Epithelial cell of prostate (primary cell): ENCODE data around the gene MCAT.

Source experiments
- DNase-seq: peaks from one replicate; pipeline ENCODE4 v3.0.0-alpha.2; 2011; ENCODE audit warnings: low read depth, low spot score
- H3K27ac ChIP-seq: fragments of 450-650 bp; 2 replicates; pipeline ENCODE4 v1.5.1; 2017; ENCODE audit warnings: mild to moderate bottlenecking

Gene MCAT

DNA sequence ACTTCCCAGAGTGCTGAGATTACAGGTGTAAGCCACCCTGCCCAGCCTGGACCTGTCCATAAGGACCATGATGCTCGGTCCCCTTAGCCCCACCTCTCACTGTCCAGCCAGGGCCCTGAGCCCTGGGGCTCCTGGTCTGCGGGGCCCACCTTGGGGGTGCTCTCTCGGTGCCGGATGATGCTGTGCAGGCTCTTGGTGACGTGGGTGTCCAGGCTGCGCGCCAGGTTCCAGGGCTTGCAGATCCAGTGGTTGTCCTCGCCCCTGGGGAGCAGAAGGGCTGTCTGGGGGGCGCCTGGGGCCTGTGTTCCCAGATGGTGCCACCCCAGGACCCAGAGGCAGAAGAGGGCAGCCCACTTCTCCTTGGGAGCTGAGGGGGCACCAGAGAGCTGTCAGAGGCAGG is 30.4 kb upstream of the MCAT start:
- H3K27ac ChIP-seq = no peak overlapping the region
- DNase-seq = no peak

DNA sequence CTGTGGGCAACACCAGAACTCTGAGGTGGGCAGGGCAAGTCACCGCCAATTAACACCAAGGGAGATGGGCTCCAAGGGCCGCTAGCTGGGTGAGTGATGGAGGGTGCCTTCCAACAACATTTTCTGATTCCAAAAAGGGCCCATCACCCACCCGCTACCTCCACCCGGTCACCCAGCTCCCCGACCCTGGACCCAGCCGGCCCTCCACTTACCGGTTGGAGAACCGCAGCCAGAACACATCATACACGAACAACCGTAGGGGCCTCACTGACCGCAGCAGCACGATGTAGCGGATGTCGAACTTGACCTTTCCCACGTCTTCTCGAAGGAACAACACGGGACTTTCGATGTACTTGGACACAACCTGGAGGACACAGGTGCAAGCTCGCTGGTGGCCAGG is 29.0 kb upstream of the MCAT start:
- no peak for DNase-seq
- H3K27ac ChIP-seq = no peak overlapping the region

DNA sequence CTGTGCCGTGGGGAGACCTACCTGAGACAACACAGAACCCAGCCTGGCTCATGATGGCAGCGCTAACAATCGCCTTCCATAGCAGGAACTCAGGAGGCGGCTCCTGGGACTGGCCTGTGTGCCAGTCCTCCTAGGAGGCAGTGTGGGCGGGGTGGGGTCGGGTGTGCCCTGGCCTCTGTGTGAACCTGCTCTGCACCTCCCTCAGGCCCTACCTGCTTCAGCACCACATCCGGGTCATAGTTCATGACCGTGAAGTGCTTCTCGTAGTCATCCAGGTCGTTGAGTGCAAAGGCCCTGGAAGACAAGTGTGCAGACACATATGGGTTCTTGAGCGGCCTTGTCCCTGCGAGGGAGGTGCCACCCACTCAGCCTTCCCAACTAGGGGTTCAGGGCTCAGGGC is 28.4 kb upstream of the MCAT start:
- DNase-seq = no peak
- no peak overlapping the region for H3K27ac ChIP-seq

DNA sequence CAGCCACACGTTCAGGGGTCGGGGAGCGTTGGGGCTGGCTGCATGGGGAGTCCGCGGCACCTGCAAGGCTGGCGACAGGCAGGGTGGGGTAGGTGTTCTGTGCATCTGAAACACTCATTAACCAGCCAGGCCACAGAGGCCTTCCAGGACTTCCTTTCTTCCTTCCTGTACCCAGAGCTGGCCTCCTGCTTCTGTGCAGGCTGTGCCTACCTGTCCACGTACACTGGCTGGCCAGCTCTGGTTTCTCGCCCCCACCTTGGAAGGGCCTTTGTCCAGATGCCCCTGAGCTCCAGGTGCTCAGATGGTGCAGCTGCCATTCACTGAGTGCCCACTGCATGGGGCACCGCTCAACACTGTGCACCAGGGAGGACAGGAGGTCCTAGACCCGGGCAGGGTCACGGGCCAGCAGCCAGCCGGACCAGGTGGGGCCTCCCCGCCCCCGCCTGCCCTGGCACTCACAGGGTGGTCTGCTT is 27.9 kb upstream of the MCAT start:
- H3K27ac ChIP-seq = no peak overlapping the region
- DNase-seq = no peak

DNA sequence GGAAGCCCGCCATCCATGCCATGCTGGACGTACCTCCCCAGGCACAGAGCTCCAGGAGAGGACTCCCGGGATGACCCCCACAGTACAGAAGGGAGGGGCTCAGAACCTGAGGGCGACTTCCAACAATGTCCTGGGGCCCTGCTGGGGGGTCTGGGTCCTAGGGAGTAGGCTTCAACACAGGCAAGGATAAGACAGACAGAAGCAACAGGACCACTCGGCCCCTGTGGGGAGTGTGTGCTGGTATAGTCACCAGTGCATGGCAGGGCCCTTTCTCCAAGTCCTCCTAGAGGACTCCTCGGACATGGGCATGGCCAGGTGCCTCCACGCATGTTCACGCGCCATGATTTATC is 26.9 kb upstream of the MCAT start:
- H3K27ac ChIP-seq = no peak overlapping the region
- DNase-seq = no peak

DNA sequence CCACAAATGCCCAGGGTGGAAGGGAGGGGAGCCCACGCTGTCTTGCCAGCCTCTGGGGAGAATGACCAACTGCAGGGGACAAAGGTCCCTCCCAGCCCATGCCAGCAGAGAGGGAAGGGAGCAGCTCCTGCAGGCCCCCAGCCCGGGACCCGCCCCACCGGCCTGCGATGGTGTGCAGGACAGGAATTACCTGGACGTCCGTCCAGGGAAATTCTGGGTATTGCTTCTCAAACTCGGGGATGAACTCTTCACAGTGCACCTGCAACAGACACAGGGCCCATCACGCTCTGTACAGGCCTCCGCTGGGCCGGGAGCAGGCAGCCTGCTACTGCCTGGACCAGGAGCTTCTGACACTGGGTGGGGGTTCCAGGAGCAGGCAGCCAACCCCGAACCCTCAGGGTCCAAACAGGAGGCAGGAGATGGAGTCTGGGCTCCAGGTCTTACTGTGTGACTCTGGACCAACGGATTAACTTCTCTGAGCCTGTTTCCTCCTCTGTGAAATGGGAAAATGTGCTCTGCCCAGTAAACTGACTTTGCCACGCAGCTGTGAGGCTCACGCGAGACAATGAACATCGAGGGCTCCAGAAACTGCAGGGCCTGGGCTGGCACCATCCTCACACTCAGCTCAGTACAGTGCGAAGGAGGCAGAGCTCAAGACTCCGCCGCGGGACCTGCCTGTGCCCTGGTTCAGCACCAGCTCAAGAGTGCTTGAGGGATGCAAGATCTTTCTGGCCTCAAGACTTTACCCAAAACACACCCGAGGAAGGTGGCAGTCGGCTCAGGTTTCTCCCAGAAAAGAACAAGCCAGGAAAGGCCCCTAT is 26.3 kb upstream of the MCAT start:
- no peak overlapping the region for H3K27ac ChIP-seq
- no peak for DNase-seq

DNA sequence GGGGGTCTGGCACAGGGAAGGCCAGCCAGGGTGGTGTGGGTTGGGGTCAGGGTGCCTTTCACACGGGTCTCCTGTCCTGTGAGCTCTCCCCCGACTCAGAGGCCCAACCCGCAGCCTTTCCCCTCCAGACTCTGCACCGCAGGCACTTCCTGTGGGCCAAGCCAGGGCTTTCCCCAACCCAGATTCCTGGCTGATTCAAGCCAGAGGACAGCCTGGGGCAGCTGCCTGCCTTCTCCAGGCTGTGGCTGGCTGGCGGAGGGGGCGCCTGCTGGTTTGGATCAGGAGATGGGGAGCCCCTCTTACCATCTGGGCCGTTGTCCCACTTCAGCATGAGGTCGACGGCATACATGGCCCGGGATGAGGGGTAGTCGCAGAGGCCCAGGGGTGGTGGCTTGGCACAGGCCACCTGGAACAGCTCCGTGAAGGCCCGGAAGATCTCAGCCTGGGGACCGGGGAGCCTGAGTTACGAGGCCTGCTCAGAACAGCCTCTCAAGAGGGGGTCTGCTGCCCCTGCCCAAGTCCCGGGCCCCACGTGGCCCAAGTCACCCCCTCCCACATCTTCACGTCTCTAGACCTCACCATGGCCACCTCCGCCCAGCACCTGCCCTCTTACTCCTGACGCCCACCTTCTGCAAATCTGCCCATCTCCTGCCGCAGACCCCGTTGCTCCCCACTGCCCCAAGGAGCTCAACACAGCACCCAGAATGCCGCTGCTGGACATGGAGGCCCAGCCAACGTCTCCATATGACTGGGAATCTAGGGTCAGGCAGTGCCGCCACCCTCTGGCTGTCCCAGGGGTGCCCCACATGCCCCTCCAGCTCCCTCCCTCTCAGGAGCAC is 25.5 kb upstream of the MCAT start:
- DNase-seq = no peak
- H3K27ac ChIP-seq = no peak overlapping the region

DNA sequence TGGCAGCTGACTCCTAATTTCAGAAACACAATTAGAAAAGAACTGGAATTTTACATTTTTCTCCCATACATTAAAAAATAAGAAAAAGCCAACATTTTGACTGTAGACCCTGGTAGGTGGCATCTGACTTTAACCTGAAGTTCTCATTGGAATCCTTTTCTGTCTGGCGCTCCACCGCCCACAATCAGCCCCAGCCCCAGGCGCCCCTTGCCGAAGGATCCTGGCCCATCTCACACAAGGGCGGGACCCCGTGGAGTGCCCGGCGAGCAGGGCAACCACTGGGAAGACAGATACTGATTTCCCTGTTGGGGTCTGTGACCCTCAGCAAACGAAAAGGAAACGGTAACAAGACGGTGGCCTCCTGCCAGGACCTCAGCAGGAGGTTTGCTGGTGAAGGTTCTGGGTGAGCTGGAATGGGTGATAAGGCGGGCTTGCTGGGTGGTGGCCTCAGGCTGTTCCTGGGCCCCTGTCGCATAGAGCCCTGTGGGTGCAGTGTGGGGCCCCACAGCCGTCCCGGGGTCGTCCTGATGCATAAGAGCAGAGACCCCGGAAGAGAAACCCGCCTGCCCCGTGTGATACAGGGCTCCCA is 23.9 kb upstream of the MCAT start:
- no peak overlapping the region for H3K27ac ChIP-seq
- DNase-seq = no peak

DNA sequence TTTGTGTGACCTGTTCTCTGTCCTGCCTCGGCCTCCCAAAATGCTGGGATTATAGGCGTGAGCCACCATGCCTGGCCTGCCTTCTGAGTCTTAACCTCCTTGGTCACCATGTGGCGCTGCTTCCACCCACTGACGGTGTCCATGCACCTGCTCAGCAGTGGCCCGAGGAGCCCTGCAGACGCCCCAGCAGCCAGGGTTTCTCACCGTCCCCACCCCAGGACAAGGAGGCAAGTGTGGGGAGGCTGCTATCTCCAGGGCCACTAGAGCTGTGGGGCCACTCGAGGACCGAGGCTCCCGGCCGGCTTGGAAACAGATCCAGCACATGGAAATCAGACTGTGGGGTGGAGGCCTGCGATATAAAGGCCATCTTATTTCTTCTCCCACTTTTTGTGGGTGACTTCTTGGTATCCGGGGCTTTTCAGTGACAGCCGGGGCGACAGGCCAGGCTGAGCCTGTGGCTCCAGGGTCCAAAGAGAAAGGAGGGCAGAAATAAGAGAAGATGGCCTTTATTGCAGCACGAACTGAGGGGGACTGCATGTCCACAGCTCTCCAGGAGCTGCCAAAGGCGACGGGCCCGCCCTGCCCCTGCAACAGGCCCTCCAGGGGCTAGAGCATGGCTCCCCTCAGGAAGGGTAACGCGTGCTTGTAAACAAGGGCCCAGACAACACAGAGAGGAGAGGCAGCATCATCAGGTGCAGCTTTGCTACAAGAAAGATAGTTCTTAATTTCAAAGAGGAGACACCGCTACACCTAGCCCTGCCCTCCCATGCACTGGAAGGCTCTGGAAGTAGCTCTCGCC is 23.1 kb upstream of the MCAT start:
- DNase-seq = no peak
- H3K27ac ChIP-seq = no peak overlapping the region

DNA sequence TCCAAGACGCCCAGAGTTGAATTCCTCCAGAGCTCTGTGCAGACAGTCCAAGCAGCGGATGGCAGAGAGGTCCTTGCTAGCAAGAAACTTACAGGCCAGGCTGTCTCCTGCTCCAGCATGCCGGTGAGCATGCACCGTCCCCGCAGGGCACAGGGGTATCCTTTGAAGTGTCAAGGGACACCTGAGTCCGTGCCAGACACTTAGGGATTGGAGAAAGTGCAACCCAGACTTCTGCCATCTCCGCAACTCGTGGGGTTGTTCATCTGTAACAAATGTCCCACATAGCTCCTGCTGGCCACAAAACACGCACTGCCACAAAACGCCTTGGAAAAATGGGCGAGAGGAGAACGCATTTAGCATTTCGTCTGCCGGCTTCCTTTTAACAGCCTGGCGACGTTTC is 21.4 kb upstream of the MCAT start:
- no peak for DNase-seq
- H3K27ac ChIP-seq = no peak overlapping the region

DNA sequence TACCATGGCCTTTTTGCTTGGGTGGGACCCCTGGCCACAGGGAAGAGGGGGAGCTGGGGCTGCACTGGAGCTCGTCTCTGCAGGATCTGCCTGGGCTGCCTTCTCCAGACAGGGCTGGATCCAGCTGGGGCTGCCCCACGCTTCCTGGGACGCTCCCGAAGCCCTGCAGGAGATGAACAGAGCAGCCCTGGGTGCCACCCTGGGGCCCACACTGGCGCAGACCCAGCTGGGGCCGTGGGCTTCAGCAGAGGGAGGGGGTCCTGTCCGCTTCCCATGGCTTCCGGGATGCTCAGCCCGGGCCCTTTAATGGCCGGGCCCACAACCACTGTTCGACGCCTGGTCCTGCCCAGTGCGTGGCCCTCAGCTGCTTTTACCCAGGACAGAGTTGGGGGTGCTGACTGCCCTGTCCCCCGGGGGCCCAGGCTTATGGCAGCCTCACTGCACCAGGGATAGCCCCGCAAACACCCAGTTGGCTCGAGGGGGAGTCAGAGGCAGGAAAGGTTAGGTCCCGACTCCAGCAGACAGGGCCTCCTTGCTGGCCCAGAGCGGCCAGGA is 20.1 kb upstream of the MCAT start:
- peak overlapping the region; percentile 26 for H3K27ac ChIP-seq
- no peak for DNase-seq

DNA sequence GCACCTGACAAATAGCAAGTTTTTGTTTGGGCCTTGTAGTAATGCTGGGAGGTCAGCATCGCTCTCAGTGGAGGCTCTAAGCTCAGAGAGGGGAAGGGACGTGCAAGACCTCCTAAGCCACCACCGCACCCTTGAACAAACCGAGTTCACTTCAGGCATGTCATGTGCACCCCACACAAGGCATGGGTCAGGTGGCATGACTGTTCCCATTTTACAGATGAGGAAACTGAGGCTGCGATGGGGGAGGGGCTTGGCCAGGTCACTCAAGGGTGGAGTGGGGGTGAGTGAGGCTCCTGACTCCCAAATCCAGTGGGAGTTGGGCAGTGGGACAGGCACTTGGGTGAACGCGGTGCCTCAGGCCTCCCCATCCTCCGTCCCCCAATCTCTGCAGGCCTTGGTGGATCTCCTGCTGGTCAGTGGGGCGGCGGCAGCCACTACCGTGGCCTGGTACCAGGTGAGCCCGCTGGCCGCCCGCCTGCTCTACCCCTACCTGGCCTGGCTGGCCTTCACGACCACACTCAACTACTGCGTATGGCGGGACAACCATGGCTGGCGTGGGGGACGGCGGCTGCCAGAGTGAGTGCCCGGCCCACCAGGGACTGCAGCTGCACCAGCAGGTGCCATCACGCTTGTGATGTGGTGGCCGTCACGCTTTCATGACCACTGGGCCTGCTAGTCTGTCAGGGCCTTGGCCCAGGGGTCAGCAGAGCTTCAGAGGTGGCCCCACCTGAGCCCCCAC is 19.4 kb upstream of the MCAT start:
- H3K27ac ChIP-seq = no peak overlapping the region
- no peak for DNase-seq

DNA sequence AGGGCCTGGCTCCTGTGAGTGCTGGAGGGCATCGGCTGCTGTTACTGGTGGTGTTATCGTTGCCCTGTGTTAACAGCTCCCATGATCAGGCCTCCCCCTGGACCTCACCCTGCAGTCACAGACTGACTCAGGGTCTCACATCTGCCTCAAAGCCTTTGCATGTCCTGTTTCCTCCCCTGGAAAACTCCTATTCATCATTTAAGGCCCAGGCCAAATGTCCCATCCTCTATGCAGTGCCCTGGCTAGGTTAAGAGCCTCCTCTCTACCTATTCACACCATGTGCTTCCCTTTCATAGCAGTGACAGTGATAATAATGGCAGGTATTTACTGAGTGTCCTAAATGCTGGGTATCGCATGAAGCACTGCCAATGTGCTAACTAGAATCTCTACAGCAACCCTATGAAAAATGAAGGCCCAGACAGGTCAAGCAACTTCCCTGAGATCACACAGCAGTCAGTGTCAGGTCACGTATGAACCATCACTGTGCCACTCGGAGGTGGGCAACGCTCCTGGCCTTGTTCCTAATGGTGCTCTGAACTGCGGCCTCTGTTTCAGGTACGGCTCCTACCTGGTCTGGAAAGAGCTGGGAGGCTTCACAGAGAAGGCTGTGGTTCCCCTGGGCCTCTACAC is 17.4 kb upstream of the MCAT start:
- DNase-seq = no peak
- H3K27ac ChIP-seq = no peak overlapping the region

DNA sequence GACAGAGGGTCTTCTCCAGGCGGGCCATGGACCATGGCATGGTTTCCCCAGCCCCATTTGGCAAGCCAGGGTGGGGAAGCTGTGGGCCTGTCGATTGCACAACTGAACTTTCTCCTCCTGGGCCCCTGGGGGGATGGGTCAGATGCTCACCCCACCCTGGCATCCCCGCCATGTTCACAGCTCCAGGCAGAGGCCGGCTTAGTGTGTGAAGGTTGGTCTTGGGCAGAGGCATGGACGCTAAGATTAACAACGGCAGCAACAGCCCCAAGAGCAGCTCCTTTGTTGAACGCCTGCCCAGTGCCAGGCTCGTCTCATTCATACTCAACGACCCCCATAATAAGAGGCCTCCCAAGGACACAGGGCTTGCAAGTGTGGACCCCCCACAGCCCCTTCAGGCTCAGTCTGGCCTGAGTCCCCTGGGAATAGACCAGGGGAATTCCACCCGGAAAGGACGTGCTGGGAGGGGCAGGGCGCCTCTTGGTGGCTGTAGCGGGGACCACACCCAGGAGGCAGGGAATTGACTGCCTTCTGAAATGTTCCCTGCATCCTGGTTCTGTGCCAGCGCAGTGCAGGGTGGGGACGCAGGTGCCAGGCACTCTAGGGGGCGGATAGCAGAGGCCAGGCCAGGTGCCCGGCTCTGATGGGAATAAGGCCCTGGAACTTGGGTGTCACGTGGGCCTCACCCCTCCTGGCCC is 16.4 kb upstream of the MCAT start:
- DNase-seq = no peak
- H3K27ac ChIP-seq = no peak overlapping the region

DNA sequence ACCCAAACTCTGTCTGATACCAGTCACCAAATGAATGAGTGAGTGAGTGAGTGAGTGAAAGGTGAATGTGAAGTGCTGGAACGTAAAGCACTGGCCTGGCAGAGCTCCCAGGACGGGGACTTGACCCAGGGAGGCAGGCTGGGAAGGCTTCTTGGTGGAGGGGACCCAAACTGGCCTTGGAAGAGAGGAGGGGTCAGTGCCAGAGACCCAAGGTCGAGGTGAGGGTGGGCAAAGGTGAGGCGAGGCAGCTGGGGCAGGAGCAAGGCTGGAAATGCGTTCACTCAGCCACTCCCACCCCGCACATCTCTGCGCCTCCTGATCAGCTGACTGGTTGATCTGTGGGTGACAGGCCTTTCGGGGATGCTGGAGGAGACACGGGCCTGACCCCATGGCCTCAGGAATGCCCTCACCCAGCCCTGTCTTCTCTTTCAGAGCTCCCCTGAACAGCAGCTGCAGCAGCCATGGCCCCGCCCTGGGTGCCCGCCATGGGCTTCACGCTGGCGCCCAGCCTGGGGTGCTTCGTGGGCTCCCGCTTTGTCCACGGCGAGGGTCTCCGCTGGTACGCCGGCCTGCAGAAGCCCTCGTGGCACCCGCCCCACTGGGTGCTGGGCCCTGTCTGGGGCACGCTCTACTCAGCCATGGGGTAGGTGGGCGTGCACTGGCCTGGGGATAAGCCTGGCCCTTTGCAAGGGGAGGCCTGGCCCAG is 15.7 kb upstream of the MCAT start:
- no peak overlapping the region for H3K27ac ChIP-seq

DNA sequence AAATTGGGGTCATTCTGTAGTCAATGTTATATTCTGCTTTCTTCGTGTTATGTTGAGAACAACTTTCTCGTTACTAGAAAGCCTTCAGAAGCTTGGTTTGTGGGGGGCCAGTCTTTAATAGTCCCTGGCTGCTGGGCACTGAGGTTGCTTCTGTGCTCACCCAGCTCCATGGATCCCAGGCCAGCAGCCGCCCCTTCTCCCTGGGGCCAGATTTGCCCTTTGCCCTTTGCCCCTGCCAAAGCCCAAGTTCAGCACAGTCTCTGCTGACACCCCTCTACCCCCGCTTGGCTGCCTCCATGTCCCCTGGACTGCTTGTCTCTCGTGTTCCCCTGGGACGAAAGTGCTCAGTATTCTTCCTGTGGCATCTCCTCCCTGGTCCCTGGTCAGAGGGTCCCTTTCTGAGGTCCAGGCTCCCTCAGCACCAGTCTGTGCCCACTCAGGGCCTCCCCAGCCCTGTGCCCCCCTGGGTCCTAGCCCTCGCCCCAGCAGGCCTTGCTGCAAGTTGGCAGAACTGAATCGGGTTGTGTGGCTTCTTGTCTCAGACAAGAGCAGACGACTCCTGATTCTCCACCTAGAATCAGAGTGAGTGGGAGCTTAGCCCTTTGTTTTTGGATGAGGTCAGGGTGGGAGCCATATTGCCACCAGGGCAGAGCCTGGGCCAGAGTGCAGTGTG is 14.8 kb upstream of the MCAT start:
- no peak for DNase-seq
- no peak overlapping the region for H3K27ac ChIP-seq

More for the DNA sequence above, 15.7 kb upstream of the MCAT start:
- no peak for DNase-seq

DNA sequence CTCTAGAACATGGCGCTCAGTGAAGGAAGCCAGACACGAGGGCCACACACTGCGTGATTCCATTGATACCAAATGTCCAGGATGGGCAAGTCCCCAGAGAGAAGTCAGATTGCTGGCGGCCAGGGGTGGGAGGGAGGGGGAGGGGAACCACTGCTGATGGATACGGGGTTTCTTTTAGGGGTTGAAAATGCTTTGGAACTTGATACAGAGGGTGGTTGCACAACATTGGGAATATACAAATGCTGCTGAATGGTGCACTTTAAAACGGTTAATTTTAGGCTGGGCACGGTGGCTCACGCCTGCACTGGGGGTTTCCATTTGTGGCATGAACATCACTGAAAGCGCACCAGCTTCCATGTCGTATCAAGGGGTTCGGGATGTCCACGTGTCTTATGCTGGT is 13.2 kb upstream of the MCAT start:
- no peak overlapping the region for H3K27ac ChIP-seq
- DNase-seq = no peak
